IMR-90 (cell line): ENCODE results near the gene WDR62. TPM values are rescaled to one million over a fixed set of nuclear protein-coding genes. Genes with fewer than 3 reads are reported as not detected.

Experiments used
- ATAC-seq: fragments of 200-7000 bp; cut with Tn5 transposase; 2 replicates; pipeline ENCODE4 v1.9.1; 2020; ENCODE audit warnings: low read depth, mild to moderate bottlenecking, moderate library complexity
- BruUV-seq: library from RNA; stranded (reverse); fragments of 400-500 nt; replicated peaks from 2 replicates; lab custom pipeline; 2021; lab: Mats Ljungman, UMichigan
- CTCF ChIA-PET: fragments of 300-600 bp; formaldehyde crosslinking; extraction: SDS; loops from one replicate; lab custom pipeline; 2021; ENCODE audit warnings: antibody characterized with exemption; lab: Yijun Ruan, JAX
- POLR2A ChIA-PET: fragments of 300-600 bp; sonication (Branson Sonifier 250); formaldehyde crosslinking; loops from one replicate; lab custom pipeline; 2022; ENCODE audit warnings: antibody characterized with exemption; ENCODE audit not compliant: unreplicated experiment; lab: Charles Lee
- DNase-seq: peaks from one replicate; pipeline ENCODE4 v3.0.0; 2013
- H2AFZ ChIP-seq: replicated peaks from 2 replicates; pipeline ENCODE3; 2013; ENCODE audit warnings: low read length, mild to moderate bottlenecking; ENCODE audit not compliant: poor library complexity
- H2AK5ac ChIP-seq: 2 replicates; pipeline ENCODE4 v1.6.1; 2013; ENCODE audit warnings: low read depth, low read length, inconsistent platforms
- H2AK9ac ChIP-seq: replicated peaks from 2 replicates; pipeline ENCODE3; 2013; ENCODE audit warnings: mild to moderate bottlenecking, low read depth, low read length, moderate library complexity; ENCODE audit not compliant: poor library complexity
- H2BK120ac ChIP-seq: 2 replicates; pipeline ENCODE4 v1.6.1; 2013; ENCODE audit warnings: low read depth, low read length, inconsistent platforms
- H2BK15ac ChIP-seq: 3 replicates; pipeline ENCODE4 v1.6.1; 2013; ENCODE audit warnings: low read depth, low read length, inconsistent platforms
- H2BK20ac ChIP-seq: 2 replicates; pipeline ENCODE4 v1.6.1; 2013; ENCODE audit warnings: low read depth, mild to moderate bottlenecking, inconsistent platforms, low read length, moderate library complexity
- H2BK5ac ChIP-seq: 2 replicates; pipeline ENCODE4 v1.6.1; 2013; ENCODE audit warnings: mild to moderate bottlenecking, low read depth, low read length, inconsistent platforms; ENCODE audit not compliant: poor library complexity, severe bottlenecking
- H3K14ac ChIP-seq: replicated peaks from 2 replicates; pipeline ENCODE4 v1.6.1; 2013; ENCODE audit warnings: low read depth, low read length, inconsistent platforms
- H3K18ac ChIP-seq: 2 replicates; pipeline ENCODE4 v1.6.1; 2013; ENCODE audit warnings: low read depth, low read length, control low read depth
- H3K23ac ChIP-seq: 2 replicates; pipeline ENCODE4 v1.6.1; 2013; ENCODE audit warnings: low read depth, low read length, inconsistent platforms
- H3K27ac ChIP-seq: 2 replicates; pipeline ENCODE4 v1.5.1; 2013; ENCODE audit warnings: mild to moderate bottlenecking, control low read depth, low read length; ENCODE audit not compliant: insufficient read depth
- H3K27me3 ChIP-seq: 2 replicates; pipeline ENCODE4 v1.6.1; 2013; ENCODE audit warnings: low read length; ENCODE audit not compliant: control insufficient read depth, insufficient read depth
- H3K36me3 ChIP-seq: 2 replicates; pipeline ENCODE4 v1.6.1; 2013; ENCODE audit warnings: low read length, mixed read lengths; ENCODE audit not compliant: control insufficient read depth, insufficient read depth
- H3K4ac ChIP-seq: 2 replicates; pipeline ENCODE4 v1.6.1; 2013; ENCODE audit warnings: low read depth, low read length, inconsistent platforms
- H3K4me1 ChIP-seq: 2 replicates; pipeline ENCODE4 v1.6.1; 2013; ENCODE audit warnings: low read length, mixed read lengths; ENCODE audit not compliant: control insufficient read depth, insufficient read depth
- H3K4me2 ChIP-seq: 2 replicates; pipeline ENCODE4 v1.6.1; 2013; ENCODE audit warnings: low read depth, mild to moderate bottlenecking, control low read depth, low read length, moderate library complexity
- H3K4me3 ChIP-seq: 2 replicates; pipeline ENCODE4 v1.5.1; 2013; ENCODE audit warnings: low read depth, mild to moderate bottlenecking, control low read depth, low read length, moderate library complexity; ENCODE audit not compliant: insufficient read depth
- H3K56ac ChIP-seq: 2 replicates; pipeline ENCODE4 v1.6.1; 2013; ENCODE audit warnings: low read length, inconsistent platforms; ENCODE audit not compliant: insufficient read depth; ENCODE audit errors: extremely low read depth
- H3K79me1 ChIP-seq, 2 experiments: 2 replicates each; pipeline ENCODE4 v1.6.1; 2013; ENCODE audit warnings: low read length in 2 of 2, inconsistent platforms in 1 of 2, low read depth in 1 of 2
- H3K9ac ChIP-seq: 2 replicates; pipeline ENCODE4 v1.6.1; 2013; ENCODE audit warnings: low read depth, low read length, control low read depth
- H3K9me1 ChIP-seq: 2 replicates; pipeline ENCODE4 v1.6.1; 2013; ENCODE audit warnings: low read length, inconsistent platforms; ENCODE audit not compliant: insufficient read depth
- H3K9me3 ChIP-seq: 2 replicates; pipeline ENCODE4 v1.6.1; 2013; ENCODE audit warnings: low read length; ENCODE audit not compliant: control insufficient read depth, insufficient read depth
- H4K20me1 ChIP-seq: 2 replicates; pipeline ENCODE4 v1.6.1; 2013; ENCODE audit warnings: low read length, inconsistent platforms; ENCODE audit not compliant: insufficient read depth
- H4K5ac ChIP-seq: 2 replicates; pipeline ENCODE4 v1.6.1; 2013; ENCODE audit warnings: mild to moderate bottlenecking, low read depth, low read length, control low read depth
- H4K8ac ChIP-seq, 2 experiments: 2 replicates each; pipeline ENCODE4 v1.6.1; 2013; ENCODE audit warnings: low read depth in 2 of 2, low read length in 2 of 2, control low read depth in 1 of 2, inconsistent platforms in 1 of 2
- H4K91ac ChIP-seq: 2 replicates; pipeline ENCODE4 v1.6.1; 2013; ENCODE audit warnings: low read depth, low read length, inconsistent platforms; ENCODE audit not compliant: insufficient read depth
- CEBPB ChIP-seq: IDR thresholded peaks from 2 replicates; pipeline ENCODE4 v1.6.1; 2012; ENCODE audit warnings: low read depth, low read length, improper control_type of control experiment
- ELK1 ChIP-seq: fragments of 150-350 bp; IDR thresholded peaks from 2 replicates; pipeline ENCODE4 v1.6.1; 2016; ENCODE audit warnings: low read depth, mild to moderate bottlenecking, low read length, moderate library complexity, borderline replicate concordance
- FOS ChIP-seq: fragments of 150-350 bp; IDR thresholded peaks from 2 replicates; pipeline ENCODE4 v1.6.1; 2016; ENCODE audit warnings: low read depth, low read length
- MAZ ChIP-seq: IDR thresholded peaks from 2 replicates; pipeline ENCODE4 v1.6.1; 2012; ENCODE audit warnings: low read depth, mild to moderate bottlenecking, low read length, improper control_type of control experiment, moderate library complexity, borderline replicate concordance
- RFX5 ChIP-seq: IDR thresholded peaks from 2 replicates; pipeline ENCODE4 v1.8.0; 2012; ENCODE audit warnings: low read depth, mild to moderate bottlenecking, low read length, moderate library complexity
- WGBS, 2 experiments: methylation state at CpG; one replicate each; pipeline versions ENCODE4 v1.1.5 to v1.1.7; 2013; ENCODE audit warnings: missing lambda C conversion rate in 2 of 2; ENCODE audit not compliant: insufficient read length in 1 of 2; ENCODE audit errors: extremely low coverage in 2 of 2; 5-methylcytosine and 5-hydroxymethylcytosine counted together
- dilution Hi-C: fragments of 300-500 bp; cut with HindIII; formaldehyde crosslinking; loops from one replicate; pipeline ENCODE4 v1.14.3; 2018; ENCODE audit warnings: low sequenced_read_pairs; ENCODE audit not compliant: unreplicated experiment
- in situ Hi-C: fragments of 300-500 bp; cut with MboI; formaldehyde crosslinking; loops from 3 replicates; pipeline ENCODE4 v1.14.3; 2019; ENCODE audit warnings: low sequenced_read_pairs, inconsistent platforms, mixed read lengths
- intact Hi-C: fragments of 100-400 bp; cut with micrococcal nuclease; formaldehyde crosslinking; loops from 2 replicates; pipeline ENCODE4 v1.10.0; 2022
- polyA plus RNA-seq, 3 experiments: library from polyadenylated mRNA; depleted of rRNA; stranded (reverse); fragments of >200 nt; gene quantifications; 2 replicates each; pipeline ENCODE4 v1.2.3, GENCODE V29; 2012; ENCODE audit warnings: low replicate concordance in 1 of 3
- total RNA-seq: library from RNA; depleted of rRNA; stranded (reverse); fragments of >200 nt; gene quantifications from 2 replicates; pipeline ENCODE4 v1.2.3, GENCODE V29; 2012

WDR62 gene
- total and polyA plus RNA-seq, 2 of the 4 experiments (the other 2 are of a cell fraction) = 4.5 to 7.0 TPM

- in situ Hi-C loops = no loop called here
- no peak overlapping the region for H3K23ac ChIP-seq
- H2AK9ac ChIP-seq = no peak overlapping the region
- H2AK5ac ChIP-seq = no peak overlapping the region; the same call in 1 of the 2 replicates
- DNase-seq (no peak), ATAC-seq (no peak)
- peaks cover 9% of the 10 kb centered on the region for H3K4me1 ChIP-seq
- H4K5ac ChIP-seq = peak overlapping the region; percentile 28; the same call in 1 of the 2 replicates
- no peaks in the 10 kb centered on the region for H3K27me3 ChIP-seq
- POLR2A ChIA-PET = no interaction called here
- H3K4ac ChIP-seq = peak overlapping the region; percentile 93; the same call in 1 of the 2 replicates
- CTCF ChIA-PET = no interaction called here
- no TSS peak for BruUV-seq
- H3K18ac ChIP-seq = no peak overlapping the region
- H2BK20ac ChIP-seq = peak overlapping the region; percentile 42; the same call in 1 of the 2 replicates
- no peak overlapping the region for H2BK5ac ChIP-seq
- H3K4me3 ChIP-seq = no peak overlapping the region
- peaks cover 6% of the 10 kb centered on the region for H3K36me3 ChIP-seq
- no peak overlapping the region for H3K4me2 ChIP-seq
- no peak for TF ChIP-seq FOS
- no peak for TF ChIP-seq CEBPB
- no peak for TF ChIP-seq MAZ
- no peak for TF ChIP-seq ELK1
- TF ChIP-seq RFX5 = no peak
- intact Hi-C loops = no loop called here
- WGBS, 2 experiments = no CpG with 5 or more reads among the region's 6 CpGs
- H4K20me1 ChIP-seq = no peaks in the 10 kb centered on the region
- H3K27ac ChIP-seq = no peak overlapping the region
- H3K9me1 ChIP-seq = no peaks in the 10 kb centered on the region; the same call in 1 of the 2 replicates
- H4K8ac ChIP-seq = no peak overlapping the region
- H2BK120ac ChIP-seq = no peak overlapping the region
- peak overlapping the region; percentile 41; the same call in 2 of the 3 replicates for H2BK15ac ChIP-seq
- no peaks in the 10 kb centered on the region for H3K9me3 ChIP-seq
- dilution Hi-C loops = no loop called here
- no peak overlapping the region for H3K56ac ChIP-seq
- no peak overlapping the region for H2AFZ ChIP-seq
- peaks cover 0 to 21% of the 10 kb centered on the region in 2 experiments; a peak in 2 of 4 replicates for H3K79me1 ChIP-seq
- H3K9ac ChIP-seq = no peak overlapping the region
- no peak overlapping the region for H3K14ac ChIP-seq
- H4K91ac ChIP-seq = peak overlapping the region; percentile 49; the same call in 1 of the 2 replicates
These were observed 14.2 kb upstream of the WDR62 start for GRCh38 chr19:36040495-36040894.
